ENCODE data around the gene HSD17B8.

- TF ChIP-seq CTCF (optimal IDR thresholded peaks at IDR 0.05 in 1 of 3, IDR thresholded peaks at IDR 0.05 in 1 of 3, conservative IDR thresholded peaks at IDR 0.05 in 1 of 3; ENCODE audit: extremely low read depth in 1 of 3, insufficient read depth in 2 of 3, low read length in 3 of 3) (no peak), EZH2 (IDR thresholded peaks at IDR 0.05; ENCODE audit: low read length) (no peak)
These were observed 36.2 kb upstream of the HSD17B8 start for GRCh38 chr6:33168284-33168601.

All from keratinocyte (primary cell).